HepG2 (cell line): ENCODE results near the gene KIF6. TPM values are rescaled to one million over a fixed set of nuclear protein-coding genes. Genes with fewer than 3 reads are reported as not detected.
"Not testable (repeated sequence)": the region's sequence is repeated elsewhere in the genome, so short reads cannot be mapped to it uniquely, and the experiment has no call there.

ENCODE experiments used
- ATAC-seq: fragments of 200-7000 bp; cut with Tn5 transposase; 3 replicates; pipeline ENCODE4 v1.9.1; 2020; ENCODE audit warnings: mild to moderate bottlenecking, moderate library complexity
- BruUV-seq: library from RNA; stranded (reverse); fragments of 400-500 nt; replicated peaks from 2 replicates; lab custom pipeline; 2021; lab: Mats Ljungman, UMichigan
- CTCF ChIA-PET: fragments of 300-600 bp; formaldehyde crosslinking; extraction: SDS; loops from one replicate; lab custom pipeline; 2021; ENCODE audit warnings: low total read pairs, inconsistent platforms, low intra/inter-chr PET ratio; lab: Yijun Ruan, JAX
- POLR2A ChIA-PET: fragments of 350-600 bp; sonication (Branson Sonifier 250); formaldehyde crosslinking; loops from one replicate; lab custom pipeline; 2020; ENCODE audit warnings: antibody characterized with exemption, inconsistent platforms; lab: Yijun Ruan, JAX
- DNase-seq: peaks from one replicate; pipeline ENCODE4 v3.0.0-alpha.2; 2015; ENCODE audit warnings: low spot score
- FAIRE-seq: peaks from 3 replicates; lab custom pipeline; 2011; peaks lifted over from hg19 to GRCh38; lab: Jason Lieb, UNC
- H2AFZ ChIP-seq: one replicate; pipeline ENCODE4 v1.6.1; 2011; ENCODE audit warnings: low read length, inconsistent platforms
- H3K27ac ChIP-seq: fragments of 300-600 bp; 3 replicates; pipeline ENCODE4 v1.8.0; 2011; ENCODE audit warnings: mixed run types, mild to moderate bottlenecking, mixed read lengths, low read length, inconsistent platforms; ENCODE audit not compliant: insufficient read depth; ENCODE audit errors: extremely low read length
- H3K27me3 ChIP-seq, 2 experiments: fragments of 200-600 bp in 1 of 2; 2 replicates in 1 of 2; 3 replicates in 1 of 2; pipeline versions ENCODE4 v1.6.0 to v1.8.0; 2011; ENCODE audit warnings: low read length in 2 of 2, mild to moderate bottlenecking in 2 of 2, moderate library complexity in 2 of 2, inconsistent platforms in 1 of 2; ENCODE audit not compliant: insufficient read depth in 2 of 2, control insufficient read depth in 1 of 2
- H3K36me3 ChIP-seq, 2 experiments: fragments of 200-600 bp in 1 of 2; replicated peaks in 1 of 2; 2 replicates in 1 of 2; 3 replicates in 1 of 2; pipeline versions ENCODE4 v1.5.1 to v1.8.0; 2011; ENCODE audit warnings: low read length in 2 of 2, inconsistent platforms in 1 of 2; ENCODE audit not compliant: insufficient read depth in 2 of 2, control insufficient read depth in 1 of 2
- H3K4me1 ChIP-seq: 2 replicates; pipeline ENCODE4 v1.5.1; 2012; ENCODE audit warnings: low read length, inconsistent platforms; ENCODE audit not compliant: insufficient read depth
- H3K4me2 ChIP-seq: 2 replicates; pipeline ENCODE4 v1.6.0; 2011; ENCODE audit warnings: low read depth, low read length, inconsistent platforms
- H3K4me3 ChIP-seq, 3 experiments: fragments of 200-600 bp in 1 of 3; sonication (generic), shearing (Covaris generic) in 1 of 3; replicated peaks in 1 of 3; 2 replicates each; pipeline ENCODE4 v1.5.1; 2011 to 2016; ENCODE audit warnings: low read length in 3 of 3, inconsistent platforms in 2 of 3, low read depth in 2 of 3, mild to moderate bottlenecking in 2 of 3, control low read depth in 1 of 3, mixed read lengths in 1 of 3; ENCODE audit not compliant: insufficient read depth in 1 of 3
- H3K79me2 ChIP-seq: one replicate; pipeline ENCODE4 v1.6.1; 2011; ENCODE audit warnings: low read length, inconsistent platforms; ENCODE audit not compliant: insufficient read depth
- H3K9ac ChIP-seq: 2 replicates; pipeline ENCODE4 v1.6.0; 2011; ENCODE audit warnings: mild to moderate bottlenecking, low read depth, low read length, inconsistent platforms; ENCODE audit not compliant: insufficient read depth
- H3K9me3 ChIP-seq: 2 replicates; pipeline ENCODE4 v1.5.1; 2012; ENCODE audit warnings: mild to moderate bottlenecking, low read length
- H4K20me1 ChIP-seq: 2 replicates; pipeline ENCODE4 v1.6.0; 2011; ENCODE audit warnings: inconsistent platforms, mild to moderate bottlenecking, low read length, moderate library complexity; ENCODE audit not compliant: insufficient read depth
- FOXA1 ChIP-seq, 2 experiments: fragments of 450-650 bp in 1 of 2; sonication (generic) in 1 of 2; formaldehyde crosslinking in 1 of 2; IDR thresholded peaks; 2 replicates each; pipeline versions ENCODE4 v1.4.0 to v1.6.1; 2016 to 2020; ENCODE audit warnings: missing genetic modification reagents in 1 of 2
- ISL2 ChIP-seq: sonication (generic); formaldehyde crosslinking; IDR thresholded peaks from 2 replicates; pipeline ENCODE4 v1.5.0; 2020; ENCODE audit warnings: missing genetic modification reagents
- MAFF ChIP-seq: IDR thresholded peaks from 2 replicates; pipeline ENCODE4 v1.6.1; 2011; ENCODE audit warnings: low read depth, low read length, improper control_type of control experiment
- ZNF3 ChIP-seq: IDR thresholded peaks from 2 replicates; pipeline ENCODE4 v1.7.0; 2017; ENCODE audit warnings: inconsistent platforms
- ZNF335 ChIP-seq: sonication (generic); formaldehyde crosslinking; IDR thresholded peaks from 2 replicates; pipeline ENCODE4 v1.4.0; 2020; ENCODE audit warnings: missing genetic modification reagents
- WGBS: methylation state at CpG from one replicate; pipeline ENCODE4 v1.1.6; 2017; ENCODE audit warnings: low lambda C conversion rate; 5-methylcytosine and 5-hydroxymethylcytosine counted together
- in situ Hi-C: cut with HindIII; loops from 2 replicates; pipeline ENCODE4 v1.10.0; 2017; ENCODE audit warnings: low pct_unique_long_range_greater_than_20kb; ENCODE audit not compliant: extremely low pct_ligation_motif_present
- intact Hi-C: fragments of 100-400 bp; cut with micrococcal nuclease; formaldehyde crosslinking; loops from one replicate; pipeline ENCODE4 v1.10.0; 2022; ENCODE audit not compliant: unreplicated experiment
- polyA plus RNA-seq, 8 experiments: library from polyadenylated mRNA; depleted of rRNA in 3 of 8; stranded (reverse) in 7 of 8; unstranded in 1 of 8; fragments of >200 nt; fragmentation: Illumina TruSeq in 4 of 8; extraction: Trizol in 4 of 8; gene quantifications; 2 replicates each; pipeline versions ENCODE4 v1.2.1 to v1.2.3, GENCODE V29; 2011 to 2016; ENCODE audit warnings: low read depth in 4 of 8, missing spikeins in 1 of 8, mixed read lengths in 1 of 8; ENCODE audit not compliant: insufficient read depth in 1 of 8
- total RNA-seq, 5 experiments: library from RNA; depleted of rRNA; stranded (reverse); fragments of >200 nt; fragmentation: Illumina TruSeq; extraction: Trizol; gene quantifications; 2 replicates each; pipeline ENCODE4 v1.2.3, GENCODE V29; 2016; ENCODE audit warnings: low read depth in 1 of 5

Gene KIF6
- total and polyA plus RNA-seq, 2 of the 13 experiments (the other 11 are each of a cell fraction or from before 2014, with no cell fraction given): 0.04 to 0.27 TPM

DNA sequence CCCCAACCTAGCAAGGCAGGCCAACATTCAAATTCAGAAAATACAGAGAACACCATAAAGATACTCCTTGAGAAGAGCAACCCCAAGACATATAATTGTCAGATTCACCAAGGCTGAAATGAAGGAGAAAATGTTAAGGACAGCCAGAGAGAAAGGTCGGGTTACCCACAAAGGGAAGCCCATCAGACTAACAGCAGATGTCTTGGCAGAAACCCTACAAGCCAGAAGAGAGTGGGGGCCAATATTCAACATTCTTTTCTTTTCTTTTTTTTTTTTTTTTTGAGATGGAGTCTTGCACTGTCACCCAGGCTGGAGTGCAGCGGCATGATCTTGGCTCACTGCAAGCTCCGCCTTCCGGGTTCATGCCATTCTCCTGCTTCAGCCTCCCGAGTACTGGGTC, 215.4 kb downstream of the KIF6 start:
- H3K36me3 ChIP-seq, H4K20me1 ChIP-seq, BruUV-seq, H3K27me3 ChIP-seq, H3K27ac ChIP-seq, H3K79me2 ChIP-seq, H3K4me3 ChIP-seq, in situ Hi-C loops, H3K9ac ChIP-seq, ATAC-seq, H3K4me1 ChIP-seq, intact Hi-C loops, CTCF ChIA-PET, POLR2A ChIA-PET, H3K4me2 ChIP-seq, DNase-seq, FAIRE-seq, H2AFZ ChIP-seq: not testable (repeated sequence)
- WGBS: 51% methylated on average over 5 of the region's 5 CpGs
- peaks cover 38% of the 10 kb centered on the region for H3K9me3 ChIP-seq

DNA sequence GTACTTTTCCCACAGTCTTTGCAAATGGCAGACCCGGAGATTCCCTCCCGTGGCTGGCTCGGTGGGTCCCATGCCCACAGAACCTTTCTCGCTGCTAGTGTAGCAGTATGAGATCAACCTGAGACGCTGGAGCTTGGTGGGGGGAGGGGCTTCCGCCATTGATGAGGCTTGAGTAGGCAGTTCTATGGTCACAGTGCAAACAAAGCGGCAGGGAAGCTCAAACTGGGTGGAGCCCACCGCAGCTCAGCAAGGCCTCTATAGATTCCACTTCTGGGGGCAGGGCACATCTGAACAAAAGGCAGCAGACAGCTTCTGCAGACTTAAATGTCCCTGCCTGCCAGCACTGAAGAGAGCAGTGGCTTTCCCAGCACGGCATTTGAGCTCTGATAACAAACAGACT, 216.7 kb downstream of the KIF6 start:
- H3K4me1 ChIP-seq: no peaks in the 10 kb centered on the region
- TF ChIP-seq ZNF3 (CRISPR knock-in tag): no peak
- TF ChIP-seq ZNF335 (CRISPR knock-in tag): no peak
- no peak for TF ChIP-seq ISL2 (CRISPR knock-in tag)
- no peak for TF ChIP-seq MAFF
- no peak for TF ChIP-seq FOXA1 (IDR thresholded peaks at IDR 0.05)
- no peak for TF ChIP-seq FOXA1 (CRISPR knock-in tag; IDR thresholded peaks at IDR 0.05)
- TF ChIP-seq, all 625 proteins: peak for 0
- no peaks in the 10 kb centered on the region for H3K79me2 ChIP-seq
- H2AFZ ChIP-seq: no peak overlapping the region
- no peak overlapping the region for H3K4me3 ChIP-seq
- ChIA-PET POLR2A (no interaction called here), CTCF (no interaction called here)
- no peak for FAIRE-seq
- no peak for DNase-seq
- no peak overlapping the region for H3K9ac ChIP-seq
- in situ Hi-C loops (no loop called here), intact Hi-C loops (no loop called here)
- H3K9me3 ChIP-seq: peaks cover 50% of the 10 kb centered on the region
- no peak overlapping the region for H3K4me2 ChIP-seq
- H4K20me1 ChIP-seq: no peaks in the 10 kb centered on the region
- H3K27me3 ChIP-seq: no peaks in the 10 kb centered on the region
- no peak for ATAC-seq
- 11% methylated on average over 9 of the region's 9 CpGs for WGBS
- H3K36me3 ChIP-seq: no peaks in the 10 kb centered on the region
- no peak overlapping the region for H3K27ac ChIP-seq
- BruUV-seq: no TSS peak
